GM13977 (cell line): Measurements from ENCODE around the gene IAH1.

Experiments
- DNase-seq: peaks from one replicate; pipeline ENCODE4 v3.0.0; 2012; ENCODE audit warnings: low spot score
- in situ Hi-C: fragments of 300-500 bp; cut with MboI; formaldehyde crosslinking; loops from one replicate; pipeline ENCODE4 v1.12.0; 2022; ENCODE audit warnings: low sequenced_read_pairs, low pct_unique_long_range_greater_than_20kb, mixed read lengths, inconsistent platforms; ENCODE audit not compliant: unreplicated experiment
- TF ChIP-seq, protein P1 (sequence below): IDR thresholded peaks from 2 replicates; pipeline ENCODE4 v1.5.1; 2012; ENCODE audit warnings: mild to moderate bottlenecking, control low read depth; ENCODE audit not compliant: insufficient read depth; ENCODE audit errors: extremely low read depth, missing control alignments

Gene IAH1

DNA sequence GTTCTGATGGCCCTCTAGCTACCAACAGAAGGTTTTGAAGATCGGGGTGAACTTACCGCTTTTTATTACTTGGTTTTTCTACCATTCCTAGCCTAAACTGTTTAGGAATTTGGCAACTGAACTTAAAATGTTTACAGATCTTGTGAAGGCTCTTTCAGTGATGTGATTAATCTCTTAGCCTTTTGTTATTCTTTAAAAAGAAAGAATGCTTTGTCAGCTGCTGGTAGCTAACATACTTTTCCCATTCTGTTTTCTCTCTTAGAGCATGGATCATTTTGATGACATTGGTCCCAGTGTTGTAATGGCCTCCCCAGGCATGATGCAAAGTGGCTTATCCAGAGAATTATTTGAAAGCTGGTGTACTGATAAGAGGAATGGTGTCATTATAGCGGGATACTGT lies 32.8 kb upstream of the IAH1 start:
- in situ Hi-C loops = no loop called here
- TF ChIP-seq, protein P1, sequence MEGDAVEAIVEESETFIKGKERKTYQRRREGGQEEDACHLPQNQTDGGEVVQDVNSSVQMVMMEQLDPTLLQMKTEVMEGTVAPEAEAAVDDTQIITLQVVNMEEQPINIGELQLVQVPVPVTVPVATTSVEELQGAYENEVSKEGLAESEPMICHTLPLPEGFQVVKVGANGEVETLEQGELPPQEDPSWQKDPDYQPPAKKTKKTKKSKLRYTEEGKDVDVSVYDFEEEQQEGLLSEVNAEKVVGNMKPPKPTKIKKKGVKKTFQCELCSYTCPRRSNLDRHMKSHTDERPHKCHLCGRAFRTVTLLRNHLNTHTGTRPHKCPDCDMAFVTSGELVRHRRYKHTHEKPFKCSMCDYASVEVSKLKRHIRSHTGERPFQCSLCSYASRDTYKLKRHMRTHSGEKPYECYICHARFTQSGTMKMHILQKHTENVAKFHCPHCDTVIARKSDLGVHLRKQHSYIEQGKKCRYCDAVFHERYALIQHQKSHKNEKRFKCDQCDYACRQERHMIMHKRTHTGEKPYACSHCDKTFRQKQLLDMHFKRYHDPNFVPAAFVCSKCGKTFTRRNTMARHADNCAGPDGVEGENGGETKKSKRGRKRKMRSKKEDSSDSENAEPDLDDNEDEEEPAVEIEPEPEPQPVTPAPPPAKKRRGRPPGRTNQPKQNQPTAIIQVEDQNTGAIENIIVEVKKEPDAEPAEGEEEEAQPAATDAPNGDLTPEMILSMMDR = no peak
- DNase-seq = no peak

- DNase-seq = no peak
- TF ChIP-seq, protein P1 = no peak
- in situ Hi-C loops = no loop called here
These were observed 30.8 kb upstream of the IAH1 start for GRCh38 chr2:9443526-9443925.

GRCh38 chr2:9445089-9445488 lies 29.3 kb upstream of the IAH1 start:
- TF ChIP-seq, protein P1 = no peak
- in situ Hi-C loops = no loop called here
- DNase-seq = no peak

- in situ Hi-C loops = no loop called here
- TF ChIP-seq, protein P1 = no peak
- no peak for DNase-seq
These were observed 23.1 kb upstream of the IAH1 start for GRCh38 chr2:9451231-9451630.

DNA sequence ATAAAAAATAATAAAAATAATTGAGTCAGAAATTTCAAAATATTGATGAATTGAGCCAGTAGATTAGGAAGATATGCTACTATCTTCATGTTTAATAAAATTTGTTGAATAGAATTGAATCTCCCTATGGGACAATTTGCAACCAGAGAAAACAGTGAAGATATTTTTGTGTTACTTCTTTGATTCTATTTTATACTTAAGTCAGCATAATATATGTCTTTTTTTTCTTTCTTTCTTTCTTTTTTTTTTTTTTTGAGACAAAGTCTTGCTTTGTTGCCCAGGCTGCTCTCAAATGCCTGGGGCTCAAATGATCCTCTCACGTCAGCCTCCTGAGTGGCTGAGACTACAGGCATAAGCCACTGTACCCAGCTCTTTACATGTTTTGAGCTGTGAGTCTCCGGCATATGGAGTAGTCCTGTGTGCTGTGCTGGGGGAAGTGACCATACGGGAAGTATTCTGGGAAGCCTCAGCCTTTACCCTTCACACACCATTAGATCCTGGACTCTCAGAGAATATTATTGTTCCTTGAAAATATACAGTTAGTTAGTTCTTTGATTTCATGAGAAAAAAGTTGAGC lies 13.8 kb upstream of the IAH1 start:
- in situ Hi-C loops = no loop called here
- TF ChIP-seq, protein P1 = no peak
- no peak for DNase-seq

GRCh38 chr2:9461079-9461478 lies 13.3 kb upstream of the IAH1 start:
- TF ChIP-seq, protein P1 = no peak
- no peak for DNase-seq
- in situ Hi-C loops = no loop called here

- no peak for DNase-seq
- TF ChIP-seq, protein P1 = no peak
These were observed 12.0 kb upstream of the IAH1 start for GRCh38 chr2:9462313-9462712.

More at GRCh38 chr2:9462313-9462712, 12.0 kb upstream of the IAH1 start:
- in situ Hi-C loops = no loop called here
